Breast epithelium (tissue), 3 donors: Measurements from ENCODE around the gene SIL1.

Experiments
- POLR2A ChIP-seq: fragments of 450-650 bp; IDR thresholded peaks from one replicate; pipeline ENCODE4 v1.6.1; 2016; ENCODE audit warnings: antibody characterized with exemption, mild to moderate bottlenecking, moderate library complexity
- POLR2AphosphoS5 ChIP-seq, 3 donors: sonication (generic); formaldehyde crosslinking; IDR thresholded peaks; one replicate each; pipeline ENCODE4 v1.6.1; 2017; ENCODE audit warnings: antibody characterized with exemption in 3 of 3
- TF ChIP-seq, protein P1 (sequence below), 3 donors: fragments of 450-650 bp; IDR thresholded peaks; one replicate each; pipeline ENCODE4 v1.5.1; 2016 to 2017; ENCODE audit warnings: antibody characterized with exemption in 3 of 3, mild to moderate bottlenecking in 3 of 3, moderate library complexity in 3 of 3

GRCh38 chr5:138980441-138980840 lies 217.7 kb downstream of the SIL1 start:
- TF ChIP-seq, protein P1, sequence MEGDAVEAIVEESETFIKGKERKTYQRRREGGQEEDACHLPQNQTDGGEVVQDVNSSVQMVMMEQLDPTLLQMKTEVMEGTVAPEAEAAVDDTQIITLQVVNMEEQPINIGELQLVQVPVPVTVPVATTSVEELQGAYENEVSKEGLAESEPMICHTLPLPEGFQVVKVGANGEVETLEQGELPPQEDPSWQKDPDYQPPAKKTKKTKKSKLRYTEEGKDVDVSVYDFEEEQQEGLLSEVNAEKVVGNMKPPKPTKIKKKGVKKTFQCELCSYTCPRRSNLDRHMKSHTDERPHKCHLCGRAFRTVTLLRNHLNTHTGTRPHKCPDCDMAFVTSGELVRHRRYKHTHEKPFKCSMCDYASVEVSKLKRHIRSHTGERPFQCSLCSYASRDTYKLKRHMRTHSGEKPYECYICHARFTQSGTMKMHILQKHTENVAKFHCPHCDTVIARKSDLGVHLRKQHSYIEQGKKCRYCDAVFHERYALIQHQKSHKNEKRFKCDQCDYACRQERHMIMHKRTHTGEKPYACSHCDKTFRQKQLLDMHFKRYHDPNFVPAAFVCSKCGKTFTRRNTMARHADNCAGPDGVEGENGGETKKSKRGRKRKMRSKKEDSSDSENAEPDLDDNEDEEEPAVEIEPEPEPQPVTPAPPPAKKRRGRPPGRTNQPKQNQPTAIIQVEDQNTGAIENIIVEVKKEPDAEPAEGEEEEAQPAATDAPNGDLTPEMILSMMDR (IDR thresholded peaks at IDR 0.05) = no peak
- TF ChIP-seq POLR2AphosphoS5 (IDR thresholded peaks at IDR 0.05) (no peak), POLR2A (no peak)
